ENCODE results near the gene GBE1.

Gene GBE1

GRCh38 chr3:81788610-81789009 is 27.2 kb upstream of the GBE1 start:
- no peak overlapping the region for H3K4me2 ChIP-seq (ENCODE audit: low read depth, low read length)

GRCh38 chr3:81788044-81788443 is 26.6 kb upstream of the GBE1 start:
- no peak overlapping the region for H3K27ac ChIP-seq (ENCODE audit: low read length)
- TF ChIP-seq CTCF (IDR thresholded peaks at IDR 0.05; ENCODE audit: low read length): no peak
- no peak for TF ChIP-seq EZH2phosphoT487 (IDR thresholded peaks at IDR 0.05; ENCODE audit: low read length)
- no peak for TF ChIP-seq EZH2 (optimal IDR thresholded peaks at IDR 0.05; ENCODE audit: low read depth, low read length)

More at GRCh38 chr3:81788610-81789009, 27.2 kb upstream of the GBE1 start:
- Histone ChIP-seq H3K9me3 (replicated peaks; ENCODE audit: insufficient read depth, low read length) (0 out of 2 replicates have a peak, but pooled peaks cover 4% of the 10 kb centered on the region), H3F3A (ENCODE audit: insufficient read depth, low read length) (no peaks in the 10 kb centered on the region), H3K9me2 (replicated peaks; ENCODE audit: insufficient read depth, low read length) (no peaks in the 10 kb centered on the region), H3K27me3 (replicated peaks; ENCODE audit: insufficient read depth, low read length) (no peaks in the 10 kb centered on the region), H3K79me2 (ENCODE audit: low read length) (no peaks in the 10 kb centered on the region), H3K9ac (ENCODE audit: low read length) (no peak overlapping the region), H3K4me1 (ENCODE audit: low read length) (0 out of 2 replicates have a peak, but pooled peaks cover 2% of the 10 kb centered on the region), H2AFZ (ENCODE audit: low read length) (no peak overlapping the region), H3K36me3 (replicated peaks; ENCODE audit: insufficient read depth, low read length) (no peaks in the 10 kb centered on the region), H3K4me3 (ENCODE audit: low read length) (no peak overlapping the region), H3K27ac (ENCODE audit: low read length) (no peak overlapping the region), H4K20me1 (ENCODE audit: insufficient read depth, low read length) (no peaks in the 10 kb centered on the region)
- DNase-seq: peak; percentile 15
- TF ChIP-seq CTCF (IDR thresholded peaks at IDR 0.05; ENCODE audit: low read length) (no peak), EZH2 (optimal IDR thresholded peaks at IDR 0.05; ENCODE audit: low read depth, low read length) (no peak), EZH2phosphoT487 (IDR thresholded peaks at IDR 0.05; ENCODE audit: low read length) (no peak)

GRCh38 chr3:81782585-81782984 is 21.1 kb upstream of the GBE1 start:
- no peak for DNase-seq
- no peaks in the 10 kb centered on the region for H3K36me3 ChIP-seq (replicated peaks; ENCODE audit: insufficient read depth, low read length)
- no peak overlapping the region for H3K4me2 ChIP-seq (ENCODE audit: low read depth, low read length)
- H3K9me2 ChIP-seq (replicated peaks; ENCODE audit: insufficient read depth, low read length): no peaks in the 10 kb centered on the region
- no peak overlapping the region for H3K27ac ChIP-seq (ENCODE audit: low read length)
- no peaks in the 10 kb centered on the region for H3K27me3 ChIP-seq (replicated peaks; ENCODE audit: insufficient read depth, low read length)
- no peaks in the 10 kb centered on the region for H3F3A ChIP-seq (ENCODE audit: insufficient read depth, low read length)
- no peaks in the 10 kb centered on the region for H3K4me1 ChIP-seq (ENCODE audit: low read length)
- no peak overlapping the region for H2AFZ ChIP-seq (ENCODE audit: low read length)
- H3K9me3 ChIP-seq (replicated peaks; ENCODE audit: insufficient read depth, low read length): no peaks in the 10 kb centered on the region
- no peak for TF ChIP-seq EZH2phosphoT487 (IDR thresholded peaks at IDR 0.05; ENCODE audit: low read length)
- TF ChIP-seq EZH2 (optimal IDR thresholded peaks at IDR 0.05; ENCODE audit: low read depth, low read length): no peak
- TF ChIP-seq CTCF (IDR thresholded peaks at IDR 0.05; ENCODE audit: low read length): no peak
- no peak overlapping the region for H3K4me3 ChIP-seq (ENCODE audit: low read length)
- no peak overlapping the region for H3K9ac ChIP-seq (ENCODE audit: low read length)
- no peaks in the 10 kb centered on the region for H4K20me1 ChIP-seq (ENCODE audit: insufficient read depth, low read length)
- H3K79me2 ChIP-seq (ENCODE audit: low read length): no peaks in the 10 kb centered on the region

More at GRCh38 chr3:81788044-81788443, 26.6 kb upstream of the GBE1 start:
- no peak for DNase-seq
- H3K4me3 ChIP-seq (ENCODE audit: low read length): no peak overlapping the region
- H4K20me1 ChIP-seq (ENCODE audit: insufficient read depth, low read length): no peaks in the 10 kb centered on the region
- no peak overlapping the region for H3K9ac ChIP-seq (ENCODE audit: low read length)
- H3K9me2 ChIP-seq (replicated peaks; ENCODE audit: insufficient read depth, low read length): no peaks in the 10 kb centered on the region
- H3K36me3 ChIP-seq (replicated peaks; ENCODE audit: insufficient read depth, low read length): no peaks in the 10 kb centered on the region
- H3F3A ChIP-seq (ENCODE audit: insufficient read depth, low read length): no peaks in the 10 kb centered on the region
- H3K79me2 ChIP-seq (ENCODE audit: low read length): no peaks in the 10 kb centered on the region
- H3K4me2 ChIP-seq (ENCODE audit: low read depth, low read length): no peak overlapping the region
- H2AFZ ChIP-seq (ENCODE audit: low read length): no peak overlapping the region
- H3K4me1 ChIP-seq (ENCODE audit: low read length): no peaks in the 10 kb centered on the region
- H3K27me3 ChIP-seq (replicated peaks; ENCODE audit: insufficient read depth, low read length): no peaks in the 10 kb centered on the region
- 0 out of 2 replicates have a peak, but pooled peaks cover 4% of the 10 kb centered on the region for H3K9me3 ChIP-seq (replicated peaks; ENCODE audit: insufficient read depth, low read length)

Measured in MM.1S (cell line).